A673 (cell line): Measurements from ENCODE around the gene TLCD4.

Experiments
- EZH2 ChIP-seq: fragments of 200-600 bp; sonication (generic); IDR thresholded peaks from 2 replicates; pipeline ENCODE4 v1.6.1; 2017; ENCODE audit warnings: borderline replicate concordance, low read depth, mild to moderate bottlenecking, mixed read lengths, antibody characterized with exemption, low read length; ENCODE audit not compliant: poor library complexity, severe bottlenecking
- TF ChIP-seq, protein P1 (sequence below): fragments of 300-800, 200-600 bp; sonication (generic); conservative IDR thresholded peaks from 2 replicates; pipeline ENCODE4 v1.5.1; 2017; ENCODE audit warnings: low read depth, mild to moderate bottlenecking, antibody characterized with exemption, low read length, moderate library complexity, mixed read lengths

DNA sequence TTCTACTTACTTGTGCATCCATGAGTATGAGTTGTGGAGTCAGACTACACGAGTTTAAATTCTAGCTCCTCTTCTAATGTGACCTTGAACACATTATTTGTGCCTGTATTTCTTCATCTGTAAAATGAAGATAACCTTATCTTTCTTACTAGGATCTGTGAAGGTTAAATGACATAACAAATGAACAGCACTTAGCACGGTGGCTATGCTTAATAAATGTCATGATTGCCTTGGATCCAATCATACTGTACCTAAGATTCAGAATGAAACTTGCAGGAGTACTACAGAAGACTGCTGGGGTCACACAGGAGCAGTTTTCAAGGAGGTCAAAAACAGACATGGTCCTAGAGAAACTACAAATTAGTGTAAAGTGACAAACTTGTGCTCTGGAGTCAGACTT, 22.2 kb upstream of the TLCD4 start:
- TF ChIP-seq, protein P1, sequence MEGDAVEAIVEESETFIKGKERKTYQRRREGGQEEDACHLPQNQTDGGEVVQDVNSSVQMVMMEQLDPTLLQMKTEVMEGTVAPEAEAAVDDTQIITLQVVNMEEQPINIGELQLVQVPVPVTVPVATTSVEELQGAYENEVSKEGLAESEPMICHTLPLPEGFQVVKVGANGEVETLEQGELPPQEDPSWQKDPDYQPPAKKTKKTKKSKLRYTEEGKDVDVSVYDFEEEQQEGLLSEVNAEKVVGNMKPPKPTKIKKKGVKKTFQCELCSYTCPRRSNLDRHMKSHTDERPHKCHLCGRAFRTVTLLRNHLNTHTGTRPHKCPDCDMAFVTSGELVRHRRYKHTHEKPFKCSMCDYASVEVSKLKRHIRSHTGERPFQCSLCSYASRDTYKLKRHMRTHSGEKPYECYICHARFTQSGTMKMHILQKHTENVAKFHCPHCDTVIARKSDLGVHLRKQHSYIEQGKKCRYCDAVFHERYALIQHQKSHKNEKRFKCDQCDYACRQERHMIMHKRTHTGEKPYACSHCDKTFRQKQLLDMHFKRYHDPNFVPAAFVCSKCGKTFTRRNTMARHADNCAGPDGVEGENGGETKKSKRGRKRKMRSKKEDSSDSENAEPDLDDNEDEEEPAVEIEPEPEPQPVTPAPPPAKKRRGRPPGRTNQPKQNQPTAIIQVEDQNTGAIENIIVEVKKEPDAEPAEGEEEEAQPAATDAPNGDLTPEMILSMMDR, result no peak
- TF ChIP-seq EZH2, result no peak
